Suppressor macrophage treated with lipopolysaccharide for 1 hour (primary cell): ENCODE data around the gene MCC.
A peak's percentile ranks its signal among the peaks of the same experiment; 100 is the strongest.

Experiments
- DNase-seq, 3 donors: peaks; one replicate each; pipeline ENCODE4 v3.0.0-alpha.2; 2020 to 2022

Gene MCC

DNA sequence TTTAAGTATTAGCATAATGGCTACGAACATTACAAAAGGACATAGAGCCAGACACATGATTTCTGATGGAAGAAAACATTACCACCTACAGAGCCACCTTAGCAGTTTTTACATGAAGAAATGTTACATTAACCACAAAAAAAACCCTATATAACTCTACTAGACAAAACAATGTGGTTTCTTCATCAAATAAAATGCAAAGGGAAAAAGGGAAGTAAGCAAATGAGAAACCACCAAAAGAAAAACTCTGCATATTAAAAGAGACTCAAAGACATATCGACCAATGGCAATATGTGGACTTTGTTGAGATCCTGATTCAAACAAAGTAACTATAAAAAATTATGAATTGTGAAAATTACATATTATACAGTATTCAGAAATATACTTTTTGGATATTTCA is 186.1 kb downstream of the MCC start:
- peak in 1 of 3 donors; percentile 25 for DNase-seq

- DNase-seq: no peak
These were observed 188.7 kb downstream of the MCC start for GRCh38 chr5:113299591-113299990.

DNA sequence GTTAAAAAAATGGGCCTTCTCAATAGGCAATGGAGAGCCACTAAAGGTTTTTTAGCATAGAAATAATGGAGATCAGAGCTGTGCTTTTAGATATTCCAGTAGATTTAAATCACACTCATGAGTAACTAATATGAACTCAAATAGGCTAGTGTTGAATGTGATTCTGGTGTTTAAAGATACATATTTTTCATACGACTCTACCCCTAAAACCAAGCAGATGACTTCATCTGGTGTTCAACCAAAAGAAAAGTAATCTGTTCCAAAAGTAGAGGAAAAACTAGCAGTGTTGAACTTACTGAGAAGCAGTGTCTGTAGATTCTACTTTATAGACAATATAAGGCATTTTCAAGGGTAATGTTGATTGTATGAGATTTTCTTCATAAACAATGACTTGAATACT is 191.6 kb downstream of the MCC start:
- no peak for DNase-seq

GRCh38 chr5:113295111-113295539 is 193.1 kb downstream of the MCC start:
- no peak for DNase-seq

DNA sequence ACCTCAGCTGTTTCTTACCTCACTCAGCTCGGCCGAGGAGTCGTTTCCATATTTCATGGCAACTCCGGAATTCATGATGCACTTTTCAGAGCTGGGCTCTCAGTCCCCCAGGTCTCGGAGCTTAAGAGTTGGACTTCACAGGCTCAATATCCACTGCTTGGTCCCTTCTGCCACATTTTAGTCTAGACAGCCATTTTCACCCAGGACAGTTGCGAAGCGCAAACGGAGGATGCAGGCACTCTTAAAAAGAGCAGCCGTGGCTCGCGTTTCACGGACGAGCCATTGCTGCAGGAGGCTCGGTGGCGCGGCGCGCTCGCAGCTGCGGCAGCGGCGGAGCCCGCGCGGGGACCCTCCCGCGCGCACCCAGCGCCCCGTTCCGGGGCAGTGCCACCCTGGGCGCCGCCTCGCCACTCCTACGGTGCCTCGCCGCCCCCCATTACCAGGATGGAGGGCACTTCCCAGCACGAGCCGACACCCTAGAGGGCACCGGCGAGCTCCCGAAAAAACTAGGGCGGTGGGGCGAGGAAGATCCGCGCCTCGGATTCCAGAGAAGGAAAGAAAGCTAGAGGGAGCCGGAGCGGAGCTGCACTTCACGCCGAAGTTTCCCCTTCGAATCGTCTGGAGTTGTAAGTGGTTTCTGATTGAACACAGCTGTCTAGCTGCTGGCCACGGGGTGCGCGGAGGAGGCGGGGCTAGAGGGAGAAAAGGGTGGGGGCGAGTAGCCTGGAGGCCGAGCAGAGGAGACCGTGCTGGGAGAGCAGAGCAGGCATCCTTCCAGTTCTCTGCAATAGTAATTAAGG is 193.7 kb downstream of the MCC start:
- DNase-seq: peak; percentile 71 to 85 (median 76)

DNA sequence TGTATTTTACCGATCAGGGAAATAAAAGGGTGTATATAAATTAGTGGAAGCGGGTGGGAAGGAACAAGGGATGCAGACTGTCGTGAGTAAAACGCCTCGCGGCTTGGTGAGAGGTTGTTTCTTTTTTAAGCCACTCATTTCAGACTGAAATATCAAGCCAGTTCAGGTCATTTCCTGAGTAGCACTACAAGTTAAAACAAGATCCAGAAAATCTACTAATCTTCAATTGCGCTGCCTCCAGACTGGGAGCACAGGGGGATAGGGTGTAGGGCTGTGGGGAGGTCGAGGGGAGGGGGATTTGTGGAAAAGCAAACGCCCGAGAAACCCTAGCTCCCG is 194.3 kb downstream of the MCC start:
- DNase-seq: peak in 1 of 3 donors; percentile 13

DNA sequence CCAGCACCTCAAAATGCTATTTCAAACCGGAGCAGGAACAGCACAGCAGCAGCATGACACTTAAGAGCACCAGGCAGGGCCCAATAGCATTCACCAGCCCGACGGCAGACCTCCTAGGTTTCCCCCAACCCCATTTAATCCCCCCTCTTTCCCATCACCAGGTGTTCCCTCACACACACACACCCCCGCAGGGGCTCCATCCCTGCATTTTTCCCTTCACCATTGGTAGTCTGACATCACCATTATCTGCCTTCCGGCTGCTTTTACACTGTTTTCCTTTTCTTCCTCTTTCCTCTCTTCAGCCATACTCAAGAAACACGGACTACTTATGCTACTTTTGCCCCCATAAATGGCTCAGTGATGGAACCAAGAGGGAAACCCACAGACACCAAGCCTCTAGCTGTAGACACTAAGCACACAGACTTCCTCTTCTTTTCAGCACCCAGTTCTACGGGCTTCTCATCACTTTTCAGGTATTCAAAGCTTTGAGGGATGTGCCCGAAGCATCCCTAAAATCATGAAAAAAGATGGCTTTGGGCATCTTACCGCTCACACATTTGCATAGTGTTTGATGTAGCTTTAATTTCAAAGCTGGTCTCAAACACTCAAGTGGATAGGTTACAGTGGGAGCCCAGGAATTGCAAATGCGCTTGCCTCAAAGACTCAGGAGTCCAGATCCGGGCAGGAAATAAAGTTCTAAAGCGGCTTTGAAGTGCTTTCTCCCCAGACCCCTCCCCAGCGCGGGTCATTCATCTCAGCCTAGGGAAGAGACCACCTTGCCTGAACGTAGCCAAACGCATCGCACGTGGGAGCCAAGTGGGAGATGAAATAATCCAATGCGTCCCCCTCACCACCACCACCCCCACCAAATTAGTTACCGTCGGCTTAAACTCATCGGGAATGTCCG is 194.9 kb downstream of the MCC start:
- DNase-seq: peak in 1 of 3 donors; percentile 10

DNA sequence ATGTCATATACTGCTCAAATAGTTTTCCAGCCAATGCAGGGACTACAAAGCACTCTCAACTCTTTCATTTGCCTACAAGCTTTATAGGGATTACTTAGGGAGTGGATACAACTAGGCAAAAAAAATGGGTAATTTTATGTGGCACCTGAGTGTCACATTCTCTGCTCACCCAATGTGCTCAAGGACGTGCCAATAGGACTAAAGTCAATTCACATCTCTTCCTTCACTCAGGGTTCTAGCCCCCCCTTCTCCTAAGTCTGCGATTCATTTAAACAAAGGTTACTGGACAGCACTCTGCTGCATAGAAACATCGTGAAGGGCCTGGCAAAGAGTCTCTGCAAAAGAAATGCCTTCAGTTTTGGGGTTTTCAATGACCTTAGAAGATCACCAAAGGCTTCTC is 195.8 kb downstream of the MCC start:
- no peak for DNase-seq

- no peak for DNase-seq
These were observed 204.7 kb downstream of the MCC start for GRCh38 chr5:113283558-113283957.

GRCh38 chr5:113282472-113282871 is 205.8 kb downstream of the MCC start:
- DNase-seq: no peak

GRCh38 chr5:113281194-113281593 is 207.1 kb downstream of the MCC start:
- DNase-seq: no peak

GRCh38 chr5:113280541-113280940 is 207.7 kb downstream of the MCC start:
- DNase-seq: no peak

- DNase-seq: peak; percentile 48 to 75 (median 73)
These were observed 209.3 kb downstream of the MCC start for GRCh38 chr5:113278976-113279375.

DNA sequence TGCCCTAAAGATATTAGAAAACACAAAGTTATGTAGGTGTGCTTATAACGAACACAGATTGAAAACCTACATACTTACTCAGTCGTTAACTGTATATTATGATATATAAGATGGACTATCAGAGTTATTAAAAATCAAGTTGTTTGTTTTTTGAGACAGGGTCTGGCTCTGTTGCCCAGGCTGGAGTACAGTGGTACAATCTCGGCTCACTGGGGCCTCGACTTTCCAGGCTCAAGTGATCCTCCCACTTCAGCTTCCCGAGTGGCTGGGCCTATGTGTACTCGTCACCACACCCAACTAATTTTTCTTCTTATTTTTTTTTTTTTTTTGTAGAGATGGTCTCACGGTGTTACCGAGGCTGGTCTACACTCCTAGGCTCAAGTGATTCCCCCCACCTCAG is 211.8 kb downstream of the MCC start:
- no peak for DNase-seq

- DNase-seq: no peak
These were observed 212.3 kb downstream of the MCC start for GRCh38 chr5:113276001-113276400.

DNA sequence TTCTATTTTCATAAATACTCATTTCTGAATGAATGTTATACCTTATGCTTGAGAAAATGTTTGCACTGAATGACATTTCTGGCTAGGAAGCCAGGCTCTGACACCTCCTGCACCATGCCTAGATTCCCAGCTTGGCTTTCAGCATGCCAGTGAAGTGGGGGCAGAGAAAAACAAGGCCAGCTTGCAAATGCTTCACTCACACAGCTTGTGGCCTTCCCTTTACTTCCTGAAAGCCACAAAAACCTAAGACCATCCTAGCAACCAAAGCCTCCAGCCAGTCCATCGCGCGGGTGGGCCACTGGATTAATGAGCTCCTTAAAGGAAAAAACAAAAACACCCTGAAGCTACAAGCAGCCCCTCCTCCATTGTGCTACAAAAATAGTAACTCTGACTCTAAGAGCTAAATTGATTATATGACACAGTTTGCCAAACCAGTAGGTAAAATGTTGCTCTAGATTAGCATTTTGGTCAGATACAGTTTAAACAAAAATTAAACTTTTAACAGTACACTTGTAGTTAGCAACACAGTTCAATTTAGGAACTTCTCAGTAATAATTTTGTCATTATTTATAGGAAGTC is 213.3 kb downstream of the MCC start:
- no peak for DNase-seq

DNA sequence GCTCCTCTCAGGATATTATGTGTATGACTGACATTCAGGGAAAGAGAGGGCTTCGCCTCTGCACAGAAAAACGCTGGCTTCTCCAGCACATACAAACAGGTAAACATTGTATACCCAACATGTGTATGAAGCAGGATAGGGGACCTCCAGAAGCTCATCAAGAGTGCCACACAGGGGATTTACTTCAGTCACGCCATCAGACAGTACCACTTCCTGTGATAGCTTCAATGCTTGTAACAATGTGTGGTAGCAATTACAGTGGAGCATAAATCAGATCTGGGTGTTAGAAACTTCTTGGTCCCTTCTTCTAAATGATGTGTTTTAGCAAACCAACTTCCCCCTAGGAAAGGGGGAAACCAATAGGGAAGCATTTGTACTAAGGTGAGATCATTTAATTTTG is 214.3 kb downstream of the MCC start:
- DNase-seq: no peak

DNA sequence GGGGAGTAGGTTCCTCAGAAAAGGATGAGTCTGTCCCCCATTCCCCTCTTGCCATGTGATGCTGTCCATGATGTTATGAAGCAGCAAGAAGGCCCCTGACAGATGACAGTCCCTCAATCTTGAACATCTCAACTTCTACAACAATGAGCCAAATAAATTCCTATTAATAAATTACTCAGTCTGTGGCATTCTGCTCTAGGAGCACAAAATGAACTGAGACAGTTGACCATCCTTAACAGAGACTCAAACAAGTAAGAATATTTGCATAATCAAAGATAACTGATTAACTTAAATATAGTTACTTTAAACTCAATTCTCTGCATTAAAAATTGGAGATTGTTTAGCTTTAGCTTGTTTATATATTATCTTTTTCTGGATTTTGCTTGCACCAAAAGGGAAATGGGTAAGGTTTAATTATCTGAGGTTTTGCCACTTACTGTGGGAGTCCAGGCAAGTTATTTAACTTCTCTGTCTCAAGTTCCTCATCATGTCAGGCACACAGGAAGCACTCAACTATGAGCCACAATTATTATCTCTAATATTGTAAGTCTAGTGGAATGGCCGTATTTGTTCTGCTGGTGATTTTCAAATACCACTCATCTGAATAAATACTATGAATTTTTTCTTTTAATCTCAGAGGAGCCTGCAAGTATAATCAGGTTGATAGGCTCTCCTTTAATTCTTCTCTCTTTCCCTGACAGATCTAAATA is 216.4 kb downstream of the MCC start:
- DNase-seq: peak in 1 of 3 donors; percentile 29

- DNase-seq: no peak
These were observed 217.2 kb downstream of the MCC start for GRCh38 chr5:113271015-113271414.

GRCh38 chr5:113270086-113270485 is 218.2 kb downstream of the MCC start:
- no peak for DNase-seq

DNA sequence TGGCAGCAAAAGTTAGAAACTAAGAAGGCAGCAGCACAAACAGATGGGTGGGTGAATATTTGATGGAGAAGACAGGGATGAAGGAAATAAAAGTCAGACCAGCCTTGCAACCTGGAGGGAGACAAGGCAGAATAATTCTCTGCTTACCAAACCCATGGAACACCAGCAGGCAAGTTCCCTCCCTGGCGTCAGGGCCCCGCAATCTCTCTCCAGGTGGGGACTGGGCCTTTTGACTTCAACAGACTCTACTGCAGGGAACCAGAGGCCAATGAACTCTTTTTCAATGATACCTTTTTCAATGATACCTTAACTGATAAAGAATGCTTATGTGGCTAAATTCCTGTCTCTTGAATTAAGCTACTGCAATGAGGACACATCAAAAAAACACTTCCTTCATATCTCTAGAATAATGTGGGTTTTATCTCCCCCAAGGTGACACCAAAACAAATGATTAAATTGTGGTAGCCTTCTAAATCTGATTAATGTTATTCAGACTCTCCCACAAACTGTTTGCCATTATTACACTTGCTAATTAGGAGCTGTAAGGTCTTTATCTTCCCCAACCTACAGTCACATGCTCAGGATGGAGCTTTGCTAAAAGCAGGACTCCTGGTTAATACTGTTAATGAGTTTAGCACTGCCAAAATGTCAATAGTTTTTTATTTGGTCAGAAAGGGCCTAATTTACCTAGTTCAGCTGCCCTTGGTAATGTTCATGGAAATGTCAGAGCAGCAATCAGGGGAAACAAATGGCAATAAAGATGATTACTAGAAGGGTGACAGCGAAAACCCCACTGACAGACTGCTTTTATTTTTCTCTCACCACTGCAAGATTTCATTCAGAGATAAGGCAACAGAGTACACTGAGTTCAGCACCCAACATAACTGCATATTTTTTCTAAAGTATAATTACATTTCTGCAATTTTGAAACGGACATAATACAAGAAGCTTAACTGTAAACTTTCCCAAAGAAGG is 218.9 kb downstream of the MCC start:
- DNase-seq: no peak

GRCh38 chr5:113268232-113268631 is 220.0 kb downstream of the MCC start:
- no peak for DNase-seq
